ENCODE data around the gene GET3. TPM values are rescaled to one million over a fixed set of nuclear protein-coding genes. Genes with fewer than 3 reads are reported as not detected.
A peak's percentile ranks its signal among the peaks of the same experiment; 100 is the strongest.

GET3 gene
- total and polyA plus RNA-seq, 2 of the 4 experiments (the other 2 are of a cell fraction) = 129 to 152 TPM

GRCh38 chr19:12789098-12789903 is 52.0 kb downstream of the GET3 start:
- 0% methylated on average over 12 of the region's 46 CpGs; no CpG with 5 or more reads in 1 of the 2 experiments for WGBS, 2 experiments (ENCODE audit: extremely low coverage in 2 of 2, insufficient read length in 1 of 2)
- POLR2A ChIA-PET (ENCODE audit: unreplicated experiment) = interaction anchor here (0.6 kb wide), 1 partner anchor 45 kb away, joined by 3 read pairs; no protein-coding TSS in a partner anchor
- CTCF ChIA-PET = interaction anchor here (1.2 kb wide), 1 partner anchor 11 kb away, joined by 4 read pairs; no protein-coding TSS in a partner anchor
- Histone ChIP-seq H3K27me3 (ENCODE audit: control insufficient read depth, insufficient read depth, low read length) (no peaks in the 10 kb centered on the region), H3K9me3 (ENCODE audit: control insufficient read depth, insufficient read depth, low read length) (no peaks in the 10 kb centered on the region), H2BK5ac (ENCODE audit: low read depth, low read length, poor library complexity, severe bottlenecking) (peak overlapping the region; percentile 91), H2BK15ac (ENCODE audit: low read depth, low read length) (peak overlapping the region; percentile 21; the same call in 2 of the 3 replicates), H3K56ac (ENCODE audit: extremely low read depth, insufficient read depth, low read length) (peak overlapping the region; percentile 69), H3K27ac (ENCODE audit: insufficient read depth, low read length) (peak overlapping the region; percentile 89), H3K79me1 (ENCODE audit: low read depth in 1 of 2, low read length in 2 of 2) (peaks cover 0 to 40% of the 10 kb centered on the region in 2 experiments; a peak in 2 of 4 replicates), H4K20me1 (ENCODE audit: insufficient read depth, low read length) (peaks cover 20% of the 10 kb centered on the region), H4K8ac (ENCODE audit: low read depth in 2 of 2, low read length in 2 of 2) (peak overlapping the region; percentile 56 to 93), H3K4ac (ENCODE audit: low read depth, low read length) (peak overlapping the region; percentile 89), H3K4me2 (ENCODE audit: low read depth, low read length) (peak overlapping the region; percentile 87), H3K23ac (ENCODE audit: low read depth, low read length) (peak overlapping the region; percentile 93), H2AK5ac (ENCODE audit: low read depth, low read length) (peak overlapping the region; percentile 84), H3K9ac (ENCODE audit: low read depth, low read length) (peak overlapping the region; percentile 80), H2BK20ac (ENCODE audit: low read depth, low read length) (peak overlapping the region; percentile 64), H3K4me3 (ENCODE audit: insufficient read depth, low read depth, low read length) (peak overlapping the region; percentile 27), H2BK120ac (ENCODE audit: low read depth, low read length) (peak overlapping the region; percentile 86), H4K91ac (ENCODE audit: insufficient read depth, low read depth, low read length) (peak overlapping the region; percentile 94), H2AK9ac (replicated peaks; ENCODE audit: low read depth, low read length, poor library complexity) (peak overlapping the region; percentile 82), H3K4me1 (ENCODE audit: control insufficient read depth, insufficient read depth, low read length) (peaks cover 32% of the 10 kb centered on the region), H3K18ac (ENCODE audit: low read depth, low read length) (peak overlapping the region; percentile 69), H3K14ac (replicated peaks; ENCODE audit: low read depth, low read length) (peak overlapping the region; percentile 96), H3K36me3 (ENCODE audit: control insufficient read depth, insufficient read depth, low read length) (no peaks in the 10 kb centered on the region), H3K9me1 (ENCODE audit: insufficient read depth, low read length) (peaks cover 13% of the 10 kb centered on the region), H4K5ac (ENCODE audit: low read depth, low read length) (peak overlapping the region; percentile 91), H2AFZ (replicated peaks; ENCODE audit: low read length, poor library complexity) (peak overlapping the region; percentile 81)
- no peak; the same call in 1 of the 2 replicates for ATAC-seq (ENCODE audit: low read depth)
- peak; percentile 18 for DNase-seq
- no TSS peak for BruUV-seq (replicated peaks)
- in situ Hi-C loops (cut with MboI; ENCODE audit: low sequenced_read_pairs) = loop anchor here (25.0 kb wide), 1 partner anchor 1048 kb away; no protein-coding TSS in a partner anchor
- intact Hi-C loops (cut with micrococcal nuclease) = no loop called here
- TF ChIP-seq MXI1 (IDR thresholded peaks at IDR 0.05; ENCODE audit: borderline replicate concordance, low read depth, low read length) (no peak), RFX5 (IDR thresholded peaks at IDR 0.05; ENCODE audit: low read depth, low read length) (no peak), SMC3 (IDR thresholded peaks at IDR 0.05; ENCODE audit: low read depth, low read length) (no peak), CHD1 (IDR thresholded peaks at IDR 0.05; ENCODE audit: low read depth, low read length) (no peak), MAZ (IDR thresholded peaks at IDR 0.05; ENCODE audit: borderline replicate concordance, low read depth, low read length) (no peak), CTCF (conservative IDR thresholded peaks at IDR 0.05; ENCODE audit: low read depth, low read length) (no peak), FOS (IDR thresholded peaks at IDR 0.05; ENCODE audit: low read depth, low read length) (no peak), RAD21 (IDR thresholded peaks at IDR 0.05; ENCODE audit: low read length) (no peak), NFE2L2 (IDR thresholded peaks at IDR 0.05; ENCODE audit: low read depth, low read length) (no peak), RCOR1 (IDR thresholded peaks at IDR 0.05; ENCODE audit: insufficient replicate concordance, low read length) (no peak), BHLHE40 (IDR thresholded peaks at IDR 0.05; ENCODE audit: low read depth, low read length) (no peak), MAFK (IDR thresholded peaks at IDR 0.05; ENCODE audit: low read depth, low read length) (no peak), ELK1 (IDR thresholded peaks at IDR 0.05; ENCODE audit: borderline replicate concordance, low read depth, low read length) (no peak), CEBPB (IDR thresholded peaks at IDR 0.05; ENCODE audit: low read depth, low read length) (no peak)
- dilution Hi-C loops (cut with HindIII; ENCODE audit: low sequenced_read_pairs, unreplicated experiment) = no loop called here
